Midbrain (tissue), 1 donor: Measurements from ENCODE around the gene HEG1.
A peak's percentile ranks its signal among the peaks of the same experiment; 100 is the strongest.
"Not testable (repeated sequence)": the region's sequence is repeated elsewhere in the genome, so short reads cannot be mapped to it uniquely, and the experiment has no call there.

Source experiments
- DNase-seq: peaks from one replicate; lab custom pipeline; 2025; lab: John Stamatoyannopoulos, UW

HEG1 gene, protein sequence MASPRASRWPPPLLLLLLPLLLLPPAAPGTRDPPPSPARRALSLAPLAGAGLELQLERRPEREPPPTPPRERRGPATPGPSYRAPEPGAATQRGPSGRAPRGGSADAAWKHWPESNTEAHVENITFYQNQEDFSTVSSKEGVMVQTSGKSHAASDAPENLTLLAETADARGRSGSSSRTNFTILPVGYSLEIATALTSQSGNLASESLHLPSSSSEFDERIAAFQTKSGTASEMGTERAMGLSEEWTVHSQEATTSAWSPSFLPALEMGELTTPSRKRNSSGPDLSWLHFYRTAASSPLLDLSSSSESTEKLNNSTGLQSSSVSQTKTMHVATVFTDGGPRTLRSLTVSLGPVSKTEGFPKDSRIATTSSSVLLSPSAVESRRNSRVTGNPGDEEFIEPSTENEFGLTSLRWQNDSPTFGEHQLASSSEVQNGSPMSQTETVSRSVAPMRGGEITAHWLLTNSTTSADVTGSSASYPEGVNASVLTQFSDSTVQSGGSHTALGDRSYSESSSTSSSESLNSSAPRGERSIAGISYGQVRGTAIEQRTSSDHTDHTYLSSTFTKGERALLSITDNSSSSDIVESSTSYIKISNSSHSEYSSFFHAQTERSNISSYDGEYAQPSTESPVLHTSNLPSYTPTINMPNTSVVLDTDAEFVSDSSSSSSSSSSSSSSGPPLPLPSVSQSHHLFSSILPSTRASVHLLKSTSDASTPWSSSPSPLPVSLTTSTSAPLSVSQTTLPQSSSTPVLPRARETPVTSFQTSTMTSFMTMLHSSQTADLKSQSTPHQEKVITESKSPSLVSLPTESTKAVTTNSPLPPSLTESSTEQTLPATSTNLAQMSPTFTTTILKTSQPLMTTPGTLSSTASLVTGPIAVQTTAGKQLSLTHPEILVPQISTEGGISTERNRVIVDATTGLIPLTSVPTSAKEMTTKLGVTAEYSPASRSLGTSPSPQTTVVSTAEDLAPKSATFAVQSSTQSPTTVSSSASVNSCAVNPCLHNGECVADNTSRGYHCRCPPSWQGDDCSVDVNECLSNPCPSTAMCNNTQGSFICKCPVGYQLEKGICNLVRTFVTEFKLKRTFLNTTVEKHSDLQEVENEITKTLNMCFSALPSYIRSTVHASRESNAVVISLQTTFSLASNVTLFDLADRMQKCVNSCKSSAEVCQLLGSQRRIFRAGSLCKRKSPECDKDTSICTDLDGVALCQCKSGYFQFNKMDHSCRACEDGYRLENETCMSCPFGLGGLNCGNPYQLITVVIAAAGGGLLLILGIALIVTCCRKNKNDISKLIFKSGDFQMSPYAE (N-terminal part only)

DNA sequence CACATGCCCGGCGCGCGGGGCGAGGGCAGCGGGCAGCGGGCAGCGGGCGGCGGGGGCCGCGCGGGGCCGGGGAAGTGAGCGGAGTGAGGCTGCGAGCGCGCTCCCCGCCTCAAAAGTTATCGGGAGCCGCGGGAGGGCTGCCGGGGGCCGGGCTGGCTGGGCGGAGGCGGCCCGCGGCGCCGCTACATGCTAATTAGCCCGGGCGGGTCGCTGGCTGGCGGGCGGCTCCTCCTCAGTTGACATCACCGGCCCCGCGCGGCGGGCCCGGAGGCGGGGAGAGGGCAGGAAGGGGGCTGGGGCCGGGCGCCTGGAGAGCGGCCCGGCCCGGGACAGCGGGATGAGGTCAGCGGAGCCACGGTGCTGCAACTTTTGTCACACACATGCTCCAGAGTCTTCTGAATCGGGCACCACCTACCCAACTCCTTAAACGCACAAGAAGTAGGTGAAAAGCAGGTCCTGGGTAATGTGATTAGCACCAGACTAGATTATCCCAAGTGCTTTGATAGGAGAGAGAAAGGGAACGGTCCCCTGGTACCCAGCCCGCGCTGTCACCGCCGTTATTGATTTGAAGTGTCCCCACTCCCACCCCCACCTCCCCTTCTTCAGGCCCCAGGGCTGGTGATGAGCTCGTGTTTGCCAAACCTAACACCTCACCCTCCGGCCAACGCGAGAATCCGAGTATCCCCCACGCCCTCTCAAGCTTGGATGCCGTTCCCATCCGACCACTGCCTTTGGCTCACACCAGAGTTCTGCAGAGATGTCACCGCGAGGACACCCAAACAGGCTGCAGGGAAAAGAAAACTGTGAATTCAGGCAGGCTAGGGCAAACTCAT, at the start of gene HEG1:
TSS of gene HEG1 (minus strand) at position 85 of the 833 bp plus-strand sequence. CDS start 107 bp downstream, outside the sequence.
- DNase-seq, result peak; percentile 79

DNA sequence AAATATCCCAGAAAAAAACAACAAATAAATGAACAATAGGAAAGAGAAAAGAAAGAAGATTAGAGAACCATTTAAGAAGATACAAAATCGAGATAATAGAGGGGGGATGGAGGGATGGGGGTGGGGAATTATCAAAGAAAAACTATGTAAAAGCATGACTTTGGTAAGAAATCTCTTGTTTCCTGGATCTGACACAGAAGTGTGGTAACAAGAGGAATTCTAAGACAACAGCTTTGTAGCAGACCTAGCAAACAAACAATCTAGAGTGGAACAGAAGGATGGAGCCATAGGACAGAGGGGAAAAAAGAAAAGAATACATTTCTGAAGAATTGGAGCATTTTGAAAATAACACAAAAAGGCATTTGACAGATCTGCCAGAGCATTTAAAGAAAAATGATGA, 49.3 kb upstream of the HEG1 start:
- DNase-seq, result no peak

- DNase-seq, result no peak
These were observed 48.8 kb upstream of the HEG1 start for GRCh38 chr3:125104639-125105038.

- DNase-seq, result no peak
These were observed 47.6 kb upstream of the HEG1 start for GRCh38 chr3:125103406-125103805.

GRCh38 chr3:125102470-125102869, 46.7 kb upstream of the HEG1 start:
- no peak for DNase-seq

- DNase-seq, result no peak
These were observed 43.0 kb upstream of the HEG1 start for GRCh38 chr3:125098611-125099291.

GRCh38 chr3:125090649-125091048, 34.9 kb upstream of the HEG1 start:
- no peak for DNase-seq

GRCh38 chr3:125087768-125088391, 32.1 kb upstream of the HEG1 start:
- no peak for DNase-seq

DNA sequence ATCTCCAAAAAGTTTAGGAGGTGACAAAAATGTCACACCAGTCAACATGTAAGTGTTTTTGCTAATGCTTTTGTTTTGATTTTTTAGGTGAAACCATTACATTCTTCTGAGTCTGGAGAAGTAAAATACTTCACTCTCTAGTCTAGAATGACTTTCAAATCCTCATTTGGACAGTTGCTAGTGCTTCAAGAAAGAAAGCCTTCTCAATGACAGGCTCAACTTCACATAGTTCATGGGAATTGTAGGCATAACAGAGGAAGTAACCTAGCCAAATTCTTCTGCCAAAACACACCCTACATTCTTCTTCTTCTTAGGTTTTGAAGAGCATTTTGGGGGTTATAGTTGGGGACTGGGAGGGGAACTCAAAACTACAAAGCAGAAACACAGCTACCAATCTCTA, 29.4 kb upstream of the HEG1 start:
- DNase-seq, result no peak

GRCh38 chr3:125083776-125084175, 28.0 kb upstream of the HEG1 start:
- DNase-seq, result no peak

- not testable (repeated sequence) for DNase-seq
These were observed 26.5 kb upstream of the HEG1 start for GRCh38 chr3:125082339-125082738.

- no peak for DNase-seq
These were observed 24.3 kb upstream of the HEG1 start for GRCh38 chr3:125080077-125080476.

GRCh38 chr3:125079675-125080045, 23.9 kb upstream of the HEG1 start:
- no peak for DNase-seq

GRCh38 chr3:125078951-125079674, 23.3 kb upstream of the HEG1 start:
- DNase-seq, result no peak

DNA sequence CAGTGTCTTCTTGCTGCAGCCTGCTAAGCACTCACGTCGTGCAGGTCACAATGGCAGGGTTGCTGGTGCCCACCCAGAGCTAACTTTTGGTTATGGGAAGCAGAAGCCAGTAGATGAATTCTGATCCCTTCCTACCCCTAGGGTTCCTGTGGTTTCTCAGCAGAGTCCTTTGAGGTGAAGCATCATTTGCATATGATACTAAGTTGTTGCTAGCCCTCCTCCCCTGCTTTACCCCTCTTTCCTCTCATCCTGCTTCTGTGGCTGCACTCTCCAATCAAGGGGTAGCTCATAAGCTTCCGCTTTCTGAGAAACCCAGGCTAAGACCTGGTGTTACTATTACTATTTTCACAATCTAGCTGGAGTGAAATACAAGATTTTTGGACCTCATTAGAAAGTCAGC, 22.1 kb upstream of the HEG1 start:
- no peak for DNase-seq

DNA sequence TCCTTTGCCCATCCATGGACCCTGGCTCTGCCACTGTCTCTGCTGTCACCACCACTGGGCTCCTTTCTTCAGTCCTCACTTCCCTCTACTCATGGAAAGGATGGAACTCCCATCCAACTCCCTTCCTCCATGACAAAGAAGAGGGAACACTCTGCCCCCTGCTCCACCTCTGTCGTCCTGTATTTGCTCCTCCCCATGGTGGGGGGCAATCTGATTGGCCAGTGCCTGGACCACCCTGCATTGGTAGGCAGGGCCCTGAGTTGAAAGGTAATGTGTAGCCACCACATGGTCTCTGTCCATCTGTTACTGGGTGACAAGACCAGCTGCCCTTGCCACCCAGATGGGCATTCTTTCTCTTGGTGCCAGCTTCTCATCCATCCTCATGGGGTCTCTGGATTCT, 20.7 kb upstream of the HEG1 start:
- DNase-seq, result no peak

- no peak for DNase-seq
These were observed 19.9 kb upstream of the HEG1 start for GRCh38 chr3:125075738-125076137.

GRCh38 chr3:125073390-125073905, 17.7 kb upstream of the HEG1 start:
- DNase-seq, result no peak

- no peak for DNase-seq
These were observed 17.1 kb upstream of the HEG1 start for GRCh38 chr3:125072749-125073389.
